ENCODE measurements around the gene KIAA1755.

The KIAA1755 gene

DNA sequence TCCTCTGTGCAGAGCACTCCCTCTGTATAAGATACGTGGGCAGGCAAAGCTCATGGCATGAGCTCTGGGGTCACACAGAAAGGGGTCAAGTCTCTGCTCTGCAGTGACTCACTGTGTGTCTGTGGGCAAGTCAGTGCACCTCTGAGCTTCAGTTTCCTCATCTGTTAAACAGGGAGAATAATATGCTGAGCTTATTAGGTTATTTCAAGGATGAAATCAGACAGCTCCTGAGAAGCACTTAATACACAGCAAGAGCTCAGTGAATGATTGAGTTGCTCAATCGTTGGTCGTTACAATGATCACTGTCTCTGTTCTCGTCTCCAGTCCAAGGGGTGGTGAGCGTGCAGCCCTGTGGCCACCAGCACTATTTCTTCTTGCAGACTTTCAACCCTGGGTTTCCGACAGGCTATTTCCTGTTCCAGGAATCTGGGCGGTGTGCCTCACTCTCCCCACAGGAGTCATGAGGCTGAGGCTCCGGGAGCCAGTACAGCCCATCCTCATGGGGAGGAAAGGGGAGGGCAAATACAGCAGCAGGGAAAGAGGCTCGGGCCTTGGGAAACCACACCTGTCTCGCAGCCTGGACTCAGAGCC, 28.9 kb downstream of the KIAA1755 start:
- DNase-seq = no peak

DNA sequence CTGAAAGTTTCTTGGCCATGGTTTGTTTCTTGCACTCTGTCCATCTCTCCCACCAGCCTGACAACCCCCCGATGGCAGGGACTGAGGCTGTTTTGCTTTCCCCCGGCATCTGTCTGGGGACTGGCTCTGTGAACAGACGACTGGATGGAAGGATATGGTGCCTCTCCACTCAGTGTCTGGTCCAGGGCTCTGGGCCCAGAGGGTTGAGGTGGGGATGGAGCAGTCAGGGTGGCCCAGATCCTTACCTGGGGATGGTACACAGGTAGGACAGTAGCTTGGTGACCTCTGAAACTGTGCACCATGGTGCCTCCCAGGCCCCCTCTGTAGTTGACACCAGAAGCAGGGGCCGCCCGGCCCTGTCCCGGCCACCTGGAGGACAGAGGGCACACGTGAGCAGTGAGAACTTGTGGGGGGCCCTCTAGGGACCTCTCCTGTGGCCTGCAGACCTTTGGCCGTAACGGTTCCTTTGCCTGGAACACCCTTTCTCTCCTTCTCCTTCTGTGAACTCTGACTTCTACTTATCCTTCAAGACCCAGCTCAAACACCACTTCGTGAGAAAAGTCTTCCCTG, 29.5 kb downstream of the KIAA1755 start:
- no peak for DNase-seq

DNA sequence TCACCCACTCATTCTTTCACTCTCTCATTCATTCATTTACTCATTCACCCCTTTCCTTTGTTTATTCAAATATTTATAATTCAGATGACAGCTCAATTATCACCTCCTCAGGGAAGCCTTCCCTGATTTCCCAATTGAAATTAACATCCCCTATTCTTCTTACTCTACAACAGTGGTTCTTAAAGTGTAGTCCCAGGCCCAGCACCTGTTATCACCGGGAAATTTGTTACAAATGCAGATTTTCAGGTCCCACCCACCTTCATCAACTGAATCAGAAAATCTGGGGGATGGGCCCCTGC, 30.3 kb downstream of the KIAA1755 start:
- DNase-seq = no peak

DNA sequence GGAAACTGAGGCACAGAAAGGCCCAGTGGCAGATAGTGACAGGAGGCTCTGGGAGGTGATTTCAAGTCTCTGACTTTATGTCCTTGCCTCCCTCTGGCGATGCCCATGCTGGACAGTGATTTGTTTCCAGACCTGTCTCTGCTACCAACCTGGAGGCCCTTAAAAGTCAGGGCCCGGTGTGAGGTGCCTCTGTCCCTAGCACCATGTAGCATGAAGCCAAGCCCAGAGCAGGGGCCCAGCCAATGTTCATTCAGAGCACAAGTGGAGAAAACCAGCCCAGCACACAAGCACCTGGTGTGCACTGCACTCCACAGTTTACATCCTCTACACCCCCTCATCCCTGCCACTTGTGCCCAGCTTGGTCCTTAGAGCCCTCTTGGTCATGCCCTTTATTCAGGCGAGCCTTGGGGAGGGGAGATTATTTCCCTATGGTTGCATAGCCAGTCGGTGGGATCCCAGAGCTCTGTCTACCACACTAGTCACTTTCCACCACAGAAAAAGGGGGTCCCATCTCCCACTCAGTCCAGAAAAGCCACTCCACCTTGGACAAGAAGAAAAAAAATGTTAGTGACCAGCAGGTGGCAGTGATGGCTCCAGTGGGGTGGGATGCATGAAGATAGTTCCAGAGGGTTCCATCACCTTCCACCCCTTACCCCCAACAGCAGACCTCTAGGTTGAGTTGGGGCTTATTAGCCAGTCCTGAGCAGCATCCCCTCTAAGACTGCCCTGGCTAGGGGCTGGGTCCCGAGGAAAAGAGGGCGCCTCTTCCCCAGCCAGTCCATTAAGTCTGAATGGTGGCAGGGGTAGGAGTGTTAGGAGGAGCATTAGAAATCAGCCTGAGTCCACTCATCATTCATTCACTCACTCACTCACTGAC, 30.9 kb downstream of the KIAA1755 start:
- no peak for DNase-seq

DNA sequence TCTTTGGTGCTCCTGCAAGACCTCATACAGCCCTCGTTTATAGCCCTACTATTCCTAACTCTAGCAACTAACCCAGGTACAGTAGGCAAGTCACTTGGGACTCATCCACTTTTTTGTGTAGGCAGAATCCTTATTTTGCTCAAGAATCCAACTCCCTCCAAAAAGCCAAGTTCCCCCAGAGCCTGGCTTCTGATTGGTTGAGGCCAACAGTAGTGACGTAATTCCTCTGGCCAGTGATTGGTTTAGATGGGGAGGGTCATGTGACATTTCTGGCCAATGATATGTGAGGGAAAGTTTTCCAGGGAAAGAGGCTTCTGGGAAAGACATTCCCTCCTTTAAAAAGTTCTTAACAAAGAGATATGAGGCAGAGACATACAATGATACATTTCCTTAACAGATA, 32.1 kb downstream of the KIAA1755 start:
- DNase-seq = no peak

DNA sequence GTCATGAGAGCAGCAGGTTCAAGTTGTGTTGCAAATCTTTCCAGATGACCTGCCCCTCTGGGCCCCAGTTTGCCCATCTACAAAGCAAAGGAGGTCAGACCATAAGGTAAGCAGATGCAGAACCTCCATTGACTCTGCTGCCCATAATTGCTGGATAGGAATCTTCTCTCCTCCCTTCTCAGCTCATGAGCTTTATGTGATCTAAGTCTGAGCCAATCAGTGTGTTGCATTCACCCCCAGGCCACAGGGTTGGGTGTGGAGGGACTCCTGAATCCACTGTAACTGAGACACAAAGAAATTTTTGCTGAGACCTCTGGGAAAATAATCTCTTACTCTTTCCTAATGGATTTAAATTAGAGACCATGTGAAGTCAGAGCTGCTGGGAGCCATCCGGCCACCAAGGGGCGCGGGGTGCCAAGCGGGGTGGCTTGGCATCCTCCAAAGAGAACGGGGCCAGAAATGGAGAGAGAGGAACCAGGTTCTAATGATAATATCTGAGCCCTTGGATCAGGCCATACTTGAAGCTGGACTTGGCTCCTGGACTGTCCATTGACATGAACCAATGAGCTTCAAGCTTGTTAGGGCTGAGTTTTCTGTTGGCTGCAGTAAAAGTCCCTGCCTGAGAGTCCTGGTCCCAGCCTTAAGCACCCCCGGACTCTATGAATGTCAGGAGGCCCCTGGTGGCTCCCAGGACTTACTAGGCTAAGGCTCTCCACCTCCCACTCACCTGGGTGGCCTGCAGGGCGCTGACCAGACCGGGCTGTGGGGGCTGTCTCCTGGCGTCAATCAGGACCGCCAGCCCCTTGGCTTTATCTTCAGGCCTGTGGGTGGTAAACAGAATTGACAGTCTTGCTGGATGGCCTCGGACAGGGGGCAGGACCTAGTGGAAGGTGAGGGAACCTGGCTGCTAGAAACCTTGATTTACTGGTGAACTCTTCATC, 32.8 kb downstream of the KIAA1755 start:
- no peak for DNase-seq

DNA sequence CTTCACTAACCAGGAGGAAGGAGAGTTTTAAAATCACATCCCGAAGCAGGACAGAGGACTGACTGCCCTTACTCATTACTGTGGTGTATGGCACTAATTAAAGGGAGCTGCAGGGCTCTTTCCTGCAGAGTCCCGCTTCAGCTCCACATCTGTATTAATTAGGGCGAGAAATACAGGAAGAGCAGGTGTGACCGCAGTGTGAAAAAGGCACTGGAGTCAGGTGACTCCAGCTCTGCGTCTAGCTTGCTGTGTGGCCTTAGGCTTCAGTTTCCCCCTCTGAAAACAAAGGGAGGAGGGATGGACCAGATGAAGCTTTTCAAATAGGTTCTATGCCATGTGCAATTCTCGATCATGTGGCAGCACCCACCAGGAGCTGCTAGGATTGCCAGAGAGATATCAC, 34.0 kb downstream of the KIAA1755 start:
- DNase-seq = no peak

DNA sequence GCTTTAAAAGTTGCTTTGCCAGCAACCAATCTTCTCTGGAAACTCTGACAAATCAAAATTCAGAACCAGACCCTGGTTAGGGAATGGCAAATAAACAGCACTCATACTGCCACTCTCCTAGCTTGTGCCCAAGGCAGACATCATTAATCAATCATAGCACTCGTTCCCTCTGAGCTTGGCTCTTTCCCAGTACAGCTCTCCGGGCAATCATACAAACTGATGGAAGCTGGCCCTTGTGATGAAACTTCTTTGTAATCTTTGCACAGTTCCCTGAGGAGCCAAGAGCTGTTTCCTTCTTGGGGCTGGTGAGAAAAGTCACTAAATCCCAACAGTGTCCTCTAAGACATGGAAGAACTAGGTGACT, 34.7 kb downstream of the KIAA1755 start:
- DNase-seq = no peak

DNA sequence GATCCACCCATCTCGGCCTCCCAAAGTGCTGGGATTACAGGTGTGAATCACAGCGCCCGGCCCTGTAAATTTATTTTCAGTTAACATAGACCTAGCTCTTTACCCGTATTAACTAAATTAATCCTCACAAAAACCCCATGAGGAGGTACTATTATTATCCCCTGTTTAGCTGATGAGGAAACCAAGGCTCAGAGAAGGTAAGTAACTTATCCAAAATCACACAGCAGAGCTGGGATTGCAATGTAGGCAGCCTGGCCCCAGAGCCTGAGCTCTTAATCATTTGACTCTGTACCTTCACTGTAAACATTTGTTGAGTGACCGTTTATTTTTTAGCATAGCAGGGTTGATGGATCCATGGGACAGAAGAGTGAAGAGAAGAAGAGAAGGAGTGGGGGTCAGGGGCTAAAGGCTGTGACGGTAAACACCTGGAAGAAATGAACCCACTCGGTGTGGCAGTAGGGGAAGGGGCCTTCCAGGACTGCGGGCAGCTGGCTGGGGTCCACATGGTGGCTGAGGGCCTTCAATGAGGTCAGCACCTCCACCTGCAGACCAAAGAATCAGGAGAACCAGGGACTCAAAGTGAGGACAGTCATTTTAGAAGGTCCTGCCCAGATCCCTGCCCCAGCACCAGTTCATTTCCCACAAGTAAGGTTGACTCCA, 35.2 kb downstream of the KIAA1755 start:
- DNase-seq = no peak

DNA sequence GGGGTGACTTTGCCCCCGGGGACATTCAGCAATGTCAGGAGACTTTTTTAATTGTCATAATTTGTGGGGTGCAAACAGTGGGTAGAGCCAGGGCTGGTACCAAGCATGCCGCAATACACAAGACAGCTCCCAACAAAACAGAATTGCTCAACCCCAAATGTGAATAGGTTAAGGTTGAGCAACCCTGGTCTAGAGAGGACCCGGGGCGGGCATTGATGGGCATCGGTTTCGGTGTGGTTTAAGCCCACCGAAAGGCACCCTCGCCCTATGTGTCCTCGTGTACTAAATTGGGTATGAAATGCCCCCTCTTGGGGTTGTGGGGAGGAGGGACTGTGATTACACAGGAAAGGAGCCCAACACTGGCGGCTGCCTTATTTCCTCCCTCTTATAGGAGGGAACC, 36.0 kb downstream of the KIAA1755 start:
- no peak for DNase-seq

DNA sequence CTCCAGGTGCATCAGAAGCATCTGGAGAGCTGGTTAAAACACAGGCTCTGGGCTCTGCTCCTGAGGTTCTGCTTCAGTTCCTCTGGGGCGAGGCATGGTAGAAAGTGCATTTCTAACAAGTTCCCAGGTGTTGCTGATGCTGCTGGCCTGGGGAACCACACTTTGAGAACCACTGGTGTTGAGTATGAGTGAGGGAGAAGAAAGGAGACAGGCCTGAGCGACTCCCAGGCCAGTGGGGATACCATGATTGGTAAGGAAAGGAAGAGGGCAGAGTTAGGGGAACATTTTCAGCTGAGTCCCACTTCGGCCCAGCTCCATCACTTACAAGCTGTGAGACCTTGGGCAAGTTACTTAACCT, 36.8 kb downstream of the KIAA1755 start:
- no peak for DNase-seq

DNA sequence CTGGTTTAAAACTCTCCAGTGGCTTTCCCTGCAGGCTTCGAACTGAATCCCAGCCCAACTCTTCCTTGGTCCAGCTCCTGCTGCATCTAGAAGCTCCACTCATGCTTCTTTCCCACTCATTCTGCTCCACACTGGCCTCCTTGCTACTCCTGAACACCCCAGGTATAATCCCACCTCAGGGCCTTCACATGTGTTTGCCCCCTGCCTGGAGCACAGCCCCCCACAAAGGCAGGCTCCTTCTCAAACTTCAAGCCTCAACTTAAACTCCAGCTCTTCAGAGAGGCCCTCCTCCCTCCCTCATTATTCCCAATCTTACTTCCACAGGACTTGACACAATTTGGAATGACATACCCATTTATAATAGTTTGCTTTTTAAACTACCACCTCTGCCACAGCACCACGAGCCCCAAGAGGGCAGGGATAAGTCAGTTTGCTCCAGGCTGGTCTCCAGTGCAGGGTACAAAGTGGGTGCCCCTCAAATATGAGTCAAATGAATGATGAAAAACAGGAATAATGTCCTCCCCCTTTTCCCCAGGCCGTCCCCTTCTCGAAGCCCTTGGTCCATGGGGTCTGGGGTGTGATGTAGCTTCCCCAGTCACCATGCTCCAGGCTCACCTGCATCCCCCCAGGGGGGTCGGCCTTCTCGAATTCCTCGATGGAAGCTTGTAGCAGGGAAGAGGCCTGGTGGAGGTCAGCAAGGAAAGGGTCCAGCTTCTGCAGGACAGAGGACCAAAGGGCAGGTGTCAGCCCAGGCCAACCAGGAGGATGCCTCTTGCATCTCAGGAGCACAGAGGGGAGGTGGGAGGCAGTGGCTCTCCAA, 37.4 kb downstream of the KIAA1755 start:
- DNase-seq = no peak

DNA sequence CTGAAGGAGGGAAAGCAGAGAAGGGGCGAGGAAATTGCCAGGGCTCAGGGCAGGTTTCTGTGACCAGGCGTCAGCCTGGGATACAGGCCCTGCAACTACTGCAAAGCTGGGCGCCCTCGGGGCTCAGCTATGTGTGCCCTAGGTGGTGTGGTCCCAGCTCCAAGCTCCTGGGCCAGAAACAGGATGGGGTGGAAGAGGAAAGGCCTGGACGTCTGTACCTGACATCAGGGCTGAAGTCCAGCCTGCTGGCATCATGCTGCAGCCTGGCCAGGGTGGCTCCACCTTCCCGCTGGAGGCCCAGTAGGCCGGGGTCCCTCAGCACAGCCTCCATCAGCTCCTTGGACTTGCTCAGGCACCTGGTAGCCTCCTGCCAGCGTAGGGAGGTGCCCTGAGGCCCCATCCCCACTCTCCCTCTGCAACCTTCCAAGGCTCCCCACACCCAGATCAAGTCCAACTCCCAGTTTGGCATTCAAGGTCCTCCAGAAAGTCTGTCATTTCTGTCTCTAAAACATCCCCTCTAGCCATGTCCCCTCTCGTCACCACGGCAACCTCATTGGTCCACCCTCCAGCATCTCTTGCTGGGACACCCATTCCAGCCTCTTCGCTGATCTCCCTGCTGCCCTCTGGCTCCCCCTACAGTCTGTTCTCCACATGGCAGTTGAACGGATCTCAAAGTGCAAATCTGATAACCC, 38.2 kb downstream of the KIAA1755 start:
- DNase-seq = peak; percentile 35

DNA sequence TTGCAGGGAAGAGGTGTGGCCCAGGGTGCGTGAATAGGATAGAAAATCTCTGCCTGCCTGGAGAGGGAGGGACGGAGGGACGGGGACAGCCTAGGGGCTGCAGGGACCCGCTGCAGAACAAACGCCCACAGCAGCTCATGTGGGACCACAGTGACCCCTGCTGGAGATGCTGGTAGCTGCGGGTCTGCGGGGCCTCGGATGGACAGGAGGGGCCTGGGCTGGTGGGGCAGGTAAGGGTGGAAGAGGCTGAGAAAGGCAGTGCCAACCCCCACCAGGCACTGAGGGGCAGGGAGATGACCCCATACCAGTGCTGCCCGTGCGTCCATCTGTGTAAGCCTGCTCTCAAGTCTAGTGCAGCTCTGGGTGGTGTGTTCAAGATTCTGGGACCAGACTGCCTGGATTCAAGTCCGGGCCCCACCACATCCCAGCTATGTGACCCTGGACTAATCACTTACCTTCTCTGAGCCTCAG, 39.4 kb downstream of the KIAA1755 start:
- DNase-seq = peak; percentile 48

DNA sequence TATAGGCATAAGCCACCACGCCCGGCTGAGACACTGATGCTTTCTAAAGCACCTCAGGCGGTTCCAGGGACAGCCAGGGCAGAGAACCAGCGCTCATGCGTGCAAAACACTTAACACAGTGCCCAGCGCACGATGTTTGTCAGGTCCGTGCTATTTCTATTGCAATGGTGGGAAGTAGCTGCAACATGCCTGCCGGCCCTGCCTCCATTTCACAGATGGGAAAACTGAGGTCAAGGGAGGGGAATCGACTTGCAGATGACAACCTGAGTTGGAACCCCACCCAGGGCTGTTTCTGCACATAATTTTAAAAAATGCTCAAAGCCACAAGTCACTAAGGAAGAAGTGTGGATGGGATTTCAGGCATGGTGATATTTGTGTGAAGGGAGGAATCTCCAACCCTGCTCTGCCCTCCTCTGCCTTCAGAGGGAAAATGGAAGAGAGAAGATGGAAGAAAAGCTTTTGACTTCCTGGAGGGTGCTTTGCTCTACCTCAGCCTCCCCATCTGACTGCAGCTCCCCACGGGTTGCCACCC, 39.9 kb downstream of the KIAA1755 start:
- no peak for DNase-seq

DNA sequence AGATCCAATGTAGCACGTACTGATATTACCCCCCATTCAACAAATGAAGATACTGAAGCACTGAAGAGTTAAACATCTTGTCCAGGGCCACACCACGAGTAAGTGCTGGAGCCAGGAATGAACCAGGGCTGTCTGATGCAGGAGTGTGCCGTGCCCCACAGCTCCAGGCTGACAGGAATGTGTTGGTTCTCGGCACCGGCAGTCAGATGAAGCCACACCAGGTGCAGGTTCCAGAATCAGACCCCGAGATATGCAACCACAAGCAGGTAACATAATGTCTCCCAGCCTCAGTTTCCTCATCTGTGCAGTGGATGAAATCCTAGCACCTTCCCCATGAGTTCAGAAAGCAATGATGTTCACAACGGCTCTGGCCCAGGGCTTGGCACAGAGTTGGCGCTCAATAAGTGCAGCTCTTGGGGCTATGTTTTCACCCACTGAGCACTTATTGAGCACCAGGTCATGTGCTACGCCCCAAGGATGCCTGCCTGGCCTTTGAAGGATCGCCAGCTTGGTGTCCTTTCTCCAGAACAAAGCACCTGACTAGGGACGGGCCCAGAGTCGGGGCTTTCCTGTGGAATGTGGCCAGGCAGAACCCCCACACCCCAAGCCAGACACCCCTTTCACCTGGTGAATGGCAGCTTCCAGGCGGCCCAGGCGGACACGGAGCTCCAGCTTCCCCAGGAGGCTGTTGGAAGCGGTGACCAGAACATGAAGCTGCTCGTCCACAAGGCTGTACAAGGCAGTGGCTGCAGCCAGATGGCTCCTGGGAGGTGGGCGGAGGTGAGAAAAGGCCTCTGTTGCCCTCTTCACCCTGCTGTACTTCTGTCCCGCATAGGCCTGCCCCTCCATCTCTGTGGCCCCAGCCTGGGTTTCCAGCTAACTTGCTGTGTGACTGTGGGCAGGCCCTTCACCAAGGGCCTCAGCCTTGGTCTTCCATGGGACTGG, 41.3 kb downstream of the KIAA1755 start:
- DNase-seq = no peak

DNA sequence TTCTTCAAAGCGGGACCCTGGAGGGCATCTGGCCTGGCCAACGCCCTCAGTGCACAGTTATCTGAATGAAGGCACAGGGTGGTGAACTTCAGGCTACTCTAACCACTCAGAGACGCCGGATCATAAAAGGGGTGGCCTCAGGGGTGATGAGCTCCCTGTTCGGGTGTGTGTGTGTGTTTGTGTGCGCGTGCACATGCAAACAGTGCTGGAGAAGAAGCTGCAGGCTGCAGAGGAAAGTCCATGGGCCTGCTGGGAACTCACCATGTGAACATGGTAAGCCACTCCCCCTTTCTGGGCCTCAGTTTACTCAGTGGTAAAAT, 42.0 kb downstream of the KIAA1755 start:
- DNase-seq = no peak

DNA sequence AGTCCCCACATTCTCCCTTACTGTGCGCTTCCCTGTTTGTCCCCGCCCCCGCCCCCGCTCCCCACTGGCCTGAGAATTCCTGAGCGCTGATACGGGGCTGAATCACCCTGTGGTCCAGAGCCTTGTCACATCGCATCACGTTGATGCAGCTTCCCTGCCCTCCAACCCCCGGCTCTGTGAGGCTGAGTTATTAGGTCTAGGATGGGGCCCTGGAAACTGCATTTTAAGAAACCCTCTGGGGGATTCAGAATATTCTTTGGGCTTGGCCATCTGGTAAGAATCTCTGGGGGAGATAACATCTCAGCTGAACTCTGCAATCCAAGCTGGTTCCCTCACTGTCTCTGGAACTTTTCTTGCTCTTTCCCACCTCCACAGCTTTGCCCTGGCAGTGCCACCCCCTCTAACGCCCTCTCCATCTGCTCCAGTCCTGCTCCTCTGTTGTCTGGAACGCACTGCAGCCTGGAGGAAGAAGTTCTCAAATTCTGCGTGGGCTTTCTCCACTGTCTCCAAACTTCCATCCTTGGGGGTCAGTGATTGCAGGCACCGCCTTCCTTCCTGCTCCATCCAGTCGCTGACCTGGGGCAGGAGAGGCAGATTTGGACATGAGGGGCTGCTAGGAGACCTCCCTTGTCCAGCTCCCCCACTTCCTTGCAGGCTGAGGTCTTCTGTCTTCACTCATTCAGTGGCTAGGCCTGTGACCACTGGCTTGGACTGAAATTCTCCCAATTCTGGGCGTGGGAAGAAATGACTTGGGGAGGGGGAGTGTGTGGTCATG, 42.6 kb downstream of the KIAA1755 start:
- DNase-seq = no peak
